ENCODE data around the gene DDX41.

DDX41 gene

GRCh38 chr5:177472460-177473442, 44.0 kb downstream of the DDX41 start:
- no peak for TF ChIP-seq CTCF (IDR thresholded peaks at IDR 0.05; ENCODE audit: low read depth, low read length)
- DNase-seq (ENCODE audit: extremely low read depth, low read depth), result no peak

DNA sequence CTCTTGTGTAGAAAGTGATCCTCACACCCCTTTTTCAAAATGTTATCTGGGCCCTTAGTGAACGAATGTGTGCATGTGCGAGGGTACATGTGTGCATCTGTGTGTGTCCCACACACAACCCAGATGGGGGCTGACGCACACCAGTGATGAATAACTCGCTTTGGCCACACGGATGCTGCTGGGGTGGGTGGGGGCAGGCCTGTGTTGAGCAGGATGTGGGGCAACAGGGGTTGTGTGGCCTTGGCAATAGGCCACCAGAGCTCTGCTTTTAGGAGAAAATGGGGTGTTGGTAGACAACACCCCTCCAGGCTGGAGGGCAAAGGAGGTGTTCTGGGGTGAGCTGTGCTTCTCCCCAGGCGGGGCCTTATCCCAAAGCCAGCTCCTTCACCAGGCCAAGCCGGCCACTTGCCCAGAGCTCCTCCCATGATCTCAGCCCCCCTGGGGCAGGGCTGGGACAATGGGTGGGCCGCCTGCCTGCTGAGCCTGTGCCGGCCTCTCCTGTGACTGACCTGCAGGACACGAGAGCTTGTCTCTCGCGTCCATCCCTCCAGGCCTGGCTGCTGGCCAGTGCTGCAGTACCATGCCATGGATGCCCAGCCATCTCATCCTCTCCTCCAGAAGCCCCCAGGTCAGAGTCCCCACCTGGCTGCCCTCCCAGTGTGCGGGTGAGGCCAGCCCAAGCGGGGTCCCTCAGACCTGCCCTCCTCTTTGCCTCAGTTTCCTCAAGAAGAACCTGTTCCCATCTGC, 45.0 kb downstream of the DDX41 start:
- no peak for DNase-seq (ENCODE audit: extremely low read depth, low read depth)
- no peak for TF ChIP-seq CTCF (IDR thresholded peaks at IDR 0.05; ENCODE audit: low read depth, low read length)

DNA sequence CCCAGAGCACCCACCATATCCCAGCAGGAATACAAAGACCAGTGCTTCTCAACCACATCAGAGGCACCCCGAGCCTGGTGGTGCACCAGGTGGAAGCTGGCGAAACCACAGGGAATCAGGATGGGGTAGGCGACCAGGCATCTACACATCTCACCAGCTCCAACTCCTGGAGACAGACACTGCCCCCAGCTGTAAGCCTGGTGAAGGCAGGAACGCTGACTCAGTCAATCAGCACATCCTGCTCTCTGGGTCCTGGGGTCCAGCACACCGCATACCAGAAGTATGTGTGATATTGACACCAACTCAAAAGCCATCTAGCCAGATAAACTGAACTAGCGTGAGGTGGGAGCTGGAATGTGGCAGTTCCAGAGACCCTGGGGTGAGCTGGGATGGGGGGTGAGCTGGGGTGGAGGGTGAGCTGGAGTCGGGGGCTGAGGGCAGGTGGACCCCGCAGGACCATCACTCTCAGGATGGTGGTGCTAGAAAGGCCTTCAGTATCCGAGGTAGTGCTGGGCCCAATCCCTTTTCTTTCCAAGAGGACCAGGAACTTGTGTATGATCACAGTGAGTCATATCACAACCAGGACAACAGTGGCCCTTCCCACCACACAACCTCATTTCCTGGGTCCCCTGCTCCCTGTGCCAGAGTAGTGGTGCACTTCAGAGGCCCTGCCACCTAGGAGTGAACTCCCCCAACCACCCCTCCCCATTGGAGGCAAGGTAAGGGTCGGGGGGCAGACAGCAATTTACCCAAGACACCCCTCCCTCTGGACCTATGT, 45.8 kb downstream of the DDX41 start:
- TF ChIP-seq CTCF (IDR thresholded peaks at IDR 0.05; ENCODE audit: low read depth, low read length), result no peak
- no peak for DNase-seq (ENCODE audit: extremely low read depth, low read depth)

- no peak for DNase-seq (ENCODE audit: extremely low read depth, low read depth)
- TF ChIP-seq CTCF (IDR thresholded peaks at IDR 0.05; ENCODE audit: low read depth, low read length), result no peak
Measured at GRCh38 chr5:177469750-177470525, 46.8 kb downstream of the DDX41 start.

DNA sequence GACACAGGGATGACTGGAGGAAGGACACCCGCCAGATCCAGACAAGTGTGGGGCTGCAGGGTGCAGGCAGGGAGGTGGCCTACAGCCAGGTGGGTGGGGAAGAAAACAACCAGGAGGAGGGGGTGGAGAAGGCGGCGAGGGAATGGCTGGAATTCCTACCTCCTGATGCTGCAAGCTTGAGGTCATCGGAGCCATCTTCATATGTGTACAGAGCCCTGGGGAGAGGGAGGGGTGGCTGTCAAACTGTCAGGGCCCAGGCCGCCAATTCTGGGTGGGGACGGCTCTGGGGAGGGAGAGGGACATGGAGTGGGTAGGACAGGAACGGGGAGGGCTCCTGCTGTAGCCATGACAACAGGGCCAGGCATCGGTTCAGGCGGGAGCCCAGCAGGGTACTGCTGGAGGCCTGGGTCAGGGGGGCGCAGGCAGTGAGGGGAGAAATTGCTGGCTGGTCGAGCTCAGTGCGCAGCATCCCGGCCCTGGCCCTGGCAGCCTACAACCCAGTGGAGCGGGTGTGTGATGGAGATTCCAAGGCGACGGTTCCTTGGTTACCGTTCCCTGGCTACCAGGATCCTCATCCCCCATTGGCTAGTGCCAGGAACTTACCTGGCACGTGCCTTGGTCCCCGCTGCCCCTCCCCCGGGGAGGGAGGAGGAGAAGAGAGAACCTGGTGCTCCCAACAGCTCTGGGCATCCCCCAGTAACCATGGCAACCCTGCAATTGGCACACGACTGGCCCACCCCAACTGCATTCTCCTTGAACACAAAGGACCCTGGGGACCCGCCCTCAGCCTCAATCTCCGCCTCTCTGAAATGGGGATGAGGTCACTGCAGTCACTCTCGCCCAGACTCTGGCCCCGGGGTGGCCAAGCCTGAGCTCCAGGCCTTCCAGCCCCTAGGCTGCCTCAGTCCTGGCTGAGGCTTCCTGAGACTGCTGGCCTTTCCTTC, 47.8 kb downstream of the DDX41 start:
- no peak for TF ChIP-seq CTCF (IDR thresholded peaks at IDR 0.05; ENCODE audit: low read depth, low read length)
- DNase-seq (ENCODE audit: extremely low read depth, low read depth), result no peak

- no peak for DNase-seq (ENCODE audit: extremely low read depth, low read depth)
- no peak for TF ChIP-seq CTCF (IDR thresholded peaks at IDR 0.05; ENCODE audit: low read depth, low read length)
Measured at GRCh38 chr5:177468329-177468684, 48.5 kb downstream of the DDX41 start.
